Uterus (tissue), 2 donors: ENCODE measurements around the gene COL5A1.

Experiments
- POLR2A ChIP-seq, 2 donors: fragments of 450-650 bp; IDR thresholded peaks; one replicate each; pipeline ENCODE4 v1.6.1; 2016; ENCODE audit warnings: antibody characterized with exemption in 2 of 2, mild to moderate bottlenecking in 1 of 2, moderate library complexity in 1 of 2
- TF ChIP-seq, protein P1 (sequence below), 4 experiments: fragments of 200-600 bp in 2 of 4; fragments of 450-650 bp in 2 of 4; sonication (generic) in 2 of 4; IDR thresholded peaks; one replicate each; pipeline ENCODE4 v1.5.1; 2016 to 2019; ENCODE audit warnings: antibody characterized with exemption in 4 of 4, mild to moderate bottlenecking in 2 of 4, moderate library complexity in 1 of 4

DNA sequence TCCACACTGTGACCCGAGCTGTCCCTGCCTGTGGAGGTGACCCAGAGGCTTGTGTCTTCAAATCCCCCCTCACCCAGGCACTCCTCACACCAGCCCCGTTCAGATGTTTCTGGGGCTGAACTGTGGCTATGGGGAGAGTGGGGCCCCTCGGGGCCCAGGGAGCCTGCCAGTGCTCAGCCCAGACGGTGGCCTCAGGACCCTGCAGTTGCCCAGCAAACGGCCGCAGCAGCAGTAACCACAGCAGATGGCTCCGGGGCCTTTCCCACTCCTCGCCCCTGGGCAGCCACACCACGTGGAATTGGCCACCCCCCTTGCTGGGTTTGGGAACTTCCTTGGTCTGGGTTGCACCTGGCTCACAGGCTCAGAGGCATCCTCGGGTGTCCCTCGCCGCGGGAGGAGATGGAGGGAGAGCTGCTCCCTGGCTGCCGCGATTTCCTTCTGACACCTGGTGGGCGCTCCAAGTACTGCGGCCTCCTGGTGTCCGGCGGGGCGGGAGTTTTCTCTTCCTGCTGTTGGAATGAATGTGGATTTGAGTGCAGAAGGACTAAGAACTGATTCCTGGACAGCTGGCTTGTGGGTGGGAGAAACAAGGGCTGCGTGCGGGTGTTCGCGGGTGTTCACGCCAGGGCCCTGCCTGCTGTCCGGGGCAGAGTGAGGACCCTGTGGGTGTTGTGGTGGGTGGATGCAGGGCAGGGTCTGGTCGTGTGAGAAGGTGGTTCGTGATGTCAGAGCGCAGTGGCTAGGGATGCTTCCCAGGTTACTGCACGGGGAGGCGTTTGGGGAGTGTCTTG is 97.5 kb downstream of the COL5A1 start:
- TF ChIP-seq, protein P1, sequence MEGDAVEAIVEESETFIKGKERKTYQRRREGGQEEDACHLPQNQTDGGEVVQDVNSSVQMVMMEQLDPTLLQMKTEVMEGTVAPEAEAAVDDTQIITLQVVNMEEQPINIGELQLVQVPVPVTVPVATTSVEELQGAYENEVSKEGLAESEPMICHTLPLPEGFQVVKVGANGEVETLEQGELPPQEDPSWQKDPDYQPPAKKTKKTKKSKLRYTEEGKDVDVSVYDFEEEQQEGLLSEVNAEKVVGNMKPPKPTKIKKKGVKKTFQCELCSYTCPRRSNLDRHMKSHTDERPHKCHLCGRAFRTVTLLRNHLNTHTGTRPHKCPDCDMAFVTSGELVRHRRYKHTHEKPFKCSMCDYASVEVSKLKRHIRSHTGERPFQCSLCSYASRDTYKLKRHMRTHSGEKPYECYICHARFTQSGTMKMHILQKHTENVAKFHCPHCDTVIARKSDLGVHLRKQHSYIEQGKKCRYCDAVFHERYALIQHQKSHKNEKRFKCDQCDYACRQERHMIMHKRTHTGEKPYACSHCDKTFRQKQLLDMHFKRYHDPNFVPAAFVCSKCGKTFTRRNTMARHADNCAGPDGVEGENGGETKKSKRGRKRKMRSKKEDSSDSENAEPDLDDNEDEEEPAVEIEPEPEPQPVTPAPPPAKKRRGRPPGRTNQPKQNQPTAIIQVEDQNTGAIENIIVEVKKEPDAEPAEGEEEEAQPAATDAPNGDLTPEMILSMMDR (IDR thresholded peaks at IDR 0.05): peak; percentile 87 to 96 (median 92)
- TF ChIP-seq POLR2A (IDR thresholded peaks at IDR 0.05): peak in 1 of 2 donors; percentile 9
